ENCODE results near the gene PPP2R2C. TPM values are rescaled to one million over a fixed set of nuclear protein-coding genes. Genes with fewer than 3 reads are reported as not detected.

The PPP2R2C gene
- total RNA-seq, 1 experiment from 2014 or later, result 9.5 TPM

- H3K36me3 ChIP-seq (ENCODE audit: low read depth, low read length), result 0 out of 2 replicates have a peak, but pooled peaks cover 3% of the 10 kb centered on the region
- H3K4me2 ChIP-seq (ENCODE audit: low read length), result no peak overlapping the region
- intact Hi-C loops (cut with micrococcal nuclease), result no loop called here
- H2AFZ ChIP-seq (ENCODE audit: low read length), result no peak overlapping the region
- H3K9me2 ChIP-seq (replicated peaks; ENCODE audit: low read length), result no peaks in the 10 kb centered on the region
- no peaks in the 10 kb centered on the region for H4K20me1 ChIP-seq (ENCODE audit: low read length)
- BruUV-seq (replicated peaks), result no TSS peak
- TF ChIP-seq EZH2 (IDR thresholded peaks at IDR 0.05; ENCODE audit: low read length, unreplicated experiment) (no peak), CTCF (conservative IDR thresholded peaks at IDR 0.05; ENCODE audit: low read depth, low read length) (no peak), EZH2phosphoT487 (IDR thresholded peaks at IDR 0.05; ENCODE audit: borderline replicate concordance, low read length) (no peak)
- no peak overlapping the region for H3K27ac ChIP-seq (ENCODE audit: low read length)
- no peaks in the 10 kb centered on the region for H3K27me3 ChIP-seq (ENCODE audit: low read length)
- H3K4me1 ChIP-seq (ENCODE audit: insufficient read depth, low read length), result no peaks in the 10 kb centered on the region
- no peaks in the 10 kb centered on the region for H3K79me2 ChIP-seq (ENCODE audit: low read length)
- ATAC-seq (no peak), DNase-seq (no peak)
- no peaks in the 10 kb centered on the region for H3F3A ChIP-seq (ENCODE audit: low read length, unreplicated experiment)
- H3K9me3 ChIP-seq (ENCODE audit: low read length), result no peaks in the 10 kb centered on the region
- POLR2A ChIA-PET (ENCODE audit: unreplicated experiment), result no interaction called here
- CTCF ChIA-PET, result no interaction called here
- no peak overlapping the region for H3K4me3 ChIP-seq (ENCODE audit: low read length)
- H3K9ac ChIP-seq (ENCODE audit: low read length), result no peak overlapping the region
Observed at GRCh38 chr4:6282314-6282771, 190.1 kb downstream of the PPP2R2C start.

GRCh38 chr4:6281436-6282313, 190.7 kb downstream of the PPP2R2C start:
- no peak for TF ChIP-seq CTCF (conservative IDR thresholded peaks at IDR 0.05; ENCODE audit: low read depth, low read length)
- no peak for TF ChIP-seq EZH2 (IDR thresholded peaks at IDR 0.05; ENCODE audit: low read length, unreplicated experiment)
- TF ChIP-seq EZH2phosphoT487 (IDR thresholded peaks at IDR 0.05; ENCODE audit: borderline replicate concordance, low read length), result no peak
- ChIA-PET CTCF (no interaction called here), POLR2A (ENCODE audit: unreplicated experiment) (no interaction called here)
- Histone ChIP-seq H3K27ac (ENCODE audit: low read length) (no peak overlapping the region), H3K9ac (ENCODE audit: low read length) (no peak overlapping the region), H3F3A (ENCODE audit: low read length, unreplicated experiment) (no peaks in the 10 kb centered on the region), H4K20me1 (ENCODE audit: low read length) (no peaks in the 10 kb centered on the region), H3K4me1 (ENCODE audit: insufficient read depth, low read length) (no peaks in the 10 kb centered on the region), H3K4me2 (ENCODE audit: low read length) (no peak overlapping the region), H3K9me2 (replicated peaks; ENCODE audit: low read length) (no peaks in the 10 kb centered on the region), H3K9me3 (ENCODE audit: low read length) (no peaks in the 10 kb centered on the region), H3K27me3 (ENCODE audit: low read length) (no peaks in the 10 kb centered on the region), H3K4me3 (ENCODE audit: low read length) (no peak overlapping the region), H3K36me3 (ENCODE audit: low read depth, low read length) (no peaks in the 10 kb centered on the region), H3K79me2 (ENCODE audit: low read length) (no peaks in the 10 kb centered on the region), H2AFZ (ENCODE audit: low read length) (no peak overlapping the region)
- BruUV-seq (replicated peaks), result no TSS peak
- intact Hi-C loops (cut with micrococcal nuclease), result no loop called here
- ATAC-seq (no peak), DNase-seq (no peak)

- Histone ChIP-seq H3F3A (ENCODE audit: low read length, unreplicated experiment) (no peaks in the 10 kb centered on the region), H3K36me3 (ENCODE audit: low read depth, low read length) (no peaks in the 10 kb centered on the region), H4K20me1 (ENCODE audit: low read length) (no peaks in the 10 kb centered on the region), H3K4me2 (ENCODE audit: low read length) (no peak overlapping the region), H3K79me2 (ENCODE audit: low read length) (peaks cover 7% of the 10 kb centered on the region), H3K4me3 (ENCODE audit: low read length) (no peak overlapping the region), H3K4me1 (ENCODE audit: insufficient read depth, low read length) (no peaks in the 10 kb centered on the region), H3K9ac (ENCODE audit: low read length) (no peak overlapping the region), H2AFZ (ENCODE audit: low read length) (no peak overlapping the region), H3K9me2 (replicated peaks; ENCODE audit: low read length) (no peaks in the 10 kb centered on the region), H3K27ac (ENCODE audit: low read length) (no peak overlapping the region), H3K9me3 (ENCODE audit: low read length) (no peaks in the 10 kb centered on the region), H3K27me3 (ENCODE audit: low read length) (no peaks in the 10 kb centered on the region)
- no TSS peak for BruUV-seq (replicated peaks)
- CTCF ChIA-PET, result no interaction called here
- POLR2A ChIA-PET (ENCODE audit: unreplicated experiment), result no interaction called here
- DNase-seq, result peak; percentile 32
- no peak for TF ChIP-seq EZH2phosphoT487 (IDR thresholded peaks at IDR 0.05; ENCODE audit: borderline replicate concordance, low read length)
- no peak for TF ChIP-seq CTCF (conservative IDR thresholded peaks at IDR 0.05; ENCODE audit: low read depth, low read length)
- TF ChIP-seq EZH2 (IDR thresholded peaks at IDR 0.05; ENCODE audit: low read length, unreplicated experiment), result no peak
- peak; percentile 51 for ATAC-seq
- intact Hi-C loops (cut with micrococcal nuclease), result no loop called here
Observed at GRCh38 chr4:6280365-6280996, 191.9 kb downstream of the PPP2R2C start.

All from PC-3 (cell line).